Gastroesophageal sphincter (tissue), 4 donors: ENCODE measurements around the gene TUBGCP6. TPM values are rescaled to one million over a fixed set of nuclear protein-coding genes. Genes with fewer than 3 reads are reported as not detected.

Source experiments
- ATAC-seq: fragments of 150-250 bp; one replicate; pipeline ENCODE4 v1.9.1; 2016; ENCODE audit warnings: mild to moderate bottlenecking, moderate library complexity
- H3K27ac ChIP-seq, 4 donors: fragments of 200-600 bp; sonication (generic) in 3 of 4; 1 replicate in 3 of 4; 2 replicates in 1 of 4; pipeline ENCODE4 v1.5.1; 2016 to 2019
- H3K27me3 ChIP-seq: fragments of 200-600 bp; sonication (generic); one replicate; pipeline ENCODE4 v1.5.1; 2019
- H3K36me3 ChIP-seq, 2 donors: fragments of 200-600 bp; sonication (generic); one replicate each; pipeline ENCODE4 v1.5.1; 2019; ENCODE audit warnings: control low read depth in 1 of 2
- H3K4me1 ChIP-seq, 3 donors: fragments of 200-600 bp; sonication (generic); 1 replicate in 2 of 3; 2 replicates in 1 of 3; pipeline ENCODE4 v1.5.1; 2016 to 2019; ENCODE audit warnings: control low read depth in 2 of 3
- H3K4me3 ChIP-seq, 2 donors: fragments of 200-600 bp; sonication (generic); one replicate each; pipeline ENCODE4 v1.5.1; 2019; ENCODE audit warnings: mild to moderate bottlenecking in 1 of 2, moderate library complexity in 1 of 2
- H3K9me3 ChIP-seq, 3 donors: fragments of 200-600 bp; sonication (generic); one replicate each; pipeline ENCODE4 v1.5.1; 2017 to 2019; ENCODE audit warnings: control low read depth in 2 of 3
- CTCF ChIP-seq, 4 experiments: fragments of 200-600 bp in 2 of 4; fragments of 450-650 bp in 2 of 4; sonication (generic) in 1 of 4; IDR thresholded peaks; one replicate each; pipeline ENCODE4 v1.5.1; 2017 to 2019; ENCODE audit warnings: antibody characterized with exemption in 4 of 4, mild to moderate bottlenecking in 2 of 4, moderate library complexity in 2 of 4
- EP300 ChIP-seq: sonication (generic); formaldehyde crosslinking; IDR thresholded peaks from one replicate; pipeline ENCODE4 v1.6.1; 2017; ENCODE audit warnings: antibody characterized with exemption, mild to moderate bottlenecking
- POLR2A ChIP-seq, 2 donors: fragments of 450-650 bp; IDR thresholded peaks; one replicate each; pipeline ENCODE4 v1.6.1; 2017; ENCODE audit warnings: antibody characterized with exemption in 2 of 2, mild to moderate bottlenecking in 2 of 2, moderate library complexity in 1 of 2
- POLR2AphosphoS5 ChIP-seq: sonication (generic); formaldehyde crosslinking; IDR thresholded peaks from one replicate; pipeline ENCODE4 v1.6.1; 2017; ENCODE audit warnings: antibody characterized with exemption
- WGBS, 2 donors: methylation state at CpG; one replicate each; pipeline ENCODE4 v1.1.5; 2018; ENCODE audit warnings: low coverage in 1 of 2; 5-methylcytosine and 5-hydroxymethylcytosine counted together
- total RNA-seq, 4 donors: library from RNA; depleted of rRNA; stranded (reverse); fragments of >200 nt; gene quantifications; one replicate each; pipeline ENCODE4 v1.1.0, GENCODE V29; 2016

The TUBGCP6 gene
- total RNA-seq, 4 donors from 2014 or later = 26.1 to 48.3 (median 37.4) TPM

GRCh38 chr22:50260434-50260800 is 15.6 kb upstream of the TUBGCP6 start:
- H3K27ac ChIP-seq = peak overlapping the region in 3 of 4 donors; percentile 70 to 78 (median 75)
- peaks cover 57% of the 10 kb centered on the region for H3K27me3 ChIP-seq
- H3K4me3 ChIP-seq = peak overlapping the region; percentile 15 to 60
- no peak for ATAC-seq
- TF ChIP-seq CTCF (IDR thresholded peaks at IDR 0.05) = no peak
- peaks cover 0 to 5% of the 10 kb centered on the region in 2 donors for H3K36me3 ChIP-seq
- peaks cover 0 to 45% (median 6%) of the 10 kb centered on the region in 3 donors for H3K4me1 ChIP-seq
- 50% methylated on average over 1 of the region's 11 CpGs; no CpG with 5 or more reads in 1 of the 2 donors for WGBS, 2 donors
- H3K9me3 ChIP-seq = no peaks in the 10 kb centered on the region

GRCh38 chr22:50259302-50259701 is 14.5 kb upstream of the TUBGCP6 start:
- Histone ChIP-seq H3K36me3 (peaks cover 0 to 12% of the 10 kb centered on the region in 2 donors), H3K27ac (no peak overlapping the region), H3K4me1 (peaks cover 0 to 45% (median 6%) of the 10 kb centered on the region in 3 donors), H3K9me3 (no peaks in the 10 kb centered on the region), H3K4me3 (no peak overlapping the region), H3K27me3 (peaks cover 57% of the 10 kb centered on the region)
- WGBS, 2 donors = 50 to 100% methylated on average over 1 to 2 of the region's 15 CpGs
- TF ChIP-seq POLR2AphosphoS5 = no peak
- TF ChIP-seq EP300 = no peak
- no peak for TF ChIP-seq CTCF (IDR thresholded peaks at IDR 0.05)
- no peak for TF ChIP-seq POLR2A (IDR thresholded peaks at IDR 0.05)
- no peak for ATAC-seq

GRCh38 chr22:50258361-50259292 is 13.8 kb upstream of the TUBGCP6 start:
- WGBS, 2 donors = 51% methylated on average over 7 of the region's 24 CpGs; no CpG with 5 or more reads in 1 of the 2 donors
- Histone ChIP-seq H3K36me3 (peaks cover 0 to 12% of the 10 kb centered on the region in 2 donors), H3K27ac (no peak overlapping the region), H3K4me1 (peaks cover 0 to 45% (median 6%) of the 10 kb centered on the region in 3 donors), H3K4me3 (no peak overlapping the region), H3K27me3 (peaks cover 57% of the 10 kb centered on the region), H3K9me3 (no peaks in the 10 kb centered on the region)
- no peak for ATAC-seq
- TF ChIP-seq CTCF (IDR thresholded peaks at IDR 0.05) = no peak
- TF ChIP-seq POLR2A (IDR thresholded peaks at IDR 0.05) = no peak
- no peak for TF ChIP-seq POLR2AphosphoS5
- TF ChIP-seq EP300 = no peak

- TF ChIP-seq EP300 = no peak
- no peak for TF ChIP-seq POLR2AphosphoS5
- no peak for TF ChIP-seq POLR2A (IDR thresholded peaks at IDR 0.05)
- TF ChIP-seq CTCF (IDR thresholded peaks at IDR 0.05) = no peak
- Histone ChIP-seq H3K27me3 (peaks cover 48% of the 10 kb centered on the region), H3K4me1 (peaks cover 0 to 38% (median 6%) of the 10 kb centered on the region in 3 donors), H3K4me3 (no peak overlapping the region), H3K36me3 (peaks cover 0 to 12% of the 10 kb centered on the region in 2 donors), H3K9me3 (no peaks in the 10 kb centered on the region), H3K27ac (no peak overlapping the region)
- no peak for ATAC-seq
- WGBS, 2 donors = 50% methylated on average over 2 of the region's 31 CpGs; no CpG with 5 or more reads in 1 of the 2 donors
Observed at GRCh38 chr22:50257451-50258360, 12.9 kb upstream of the TUBGCP6 start.
